ENCODE measurements around the gene ADAMTSL3. TPM values are rescaled to one million over a fixed set of nuclear protein-coding genes. Genes with fewer than 3 reads are reported as not detected.
A peak's percentile ranks its signal among the peaks of the same experiment; 100 is the strongest.
"Not testable (repeated sequence)": the region's sequence is repeated elsewhere in the genome, so short reads cannot be mapped to it uniquely, and the experiment has no call there.

ADAMTSL3 gene
- total RNA-seq, 4 donors from 2014 or later, result 2.4 to 8.8 (median 5.7) TPM

- 78 to 84% methylated on average over 7 of the region's 7 CpGs for WGBS, 2 donors
- TF ChIP-seq POLR2A (IDR thresholded peaks at IDR 0.05), result no peak
- TF ChIP-seq, protein P1, sequence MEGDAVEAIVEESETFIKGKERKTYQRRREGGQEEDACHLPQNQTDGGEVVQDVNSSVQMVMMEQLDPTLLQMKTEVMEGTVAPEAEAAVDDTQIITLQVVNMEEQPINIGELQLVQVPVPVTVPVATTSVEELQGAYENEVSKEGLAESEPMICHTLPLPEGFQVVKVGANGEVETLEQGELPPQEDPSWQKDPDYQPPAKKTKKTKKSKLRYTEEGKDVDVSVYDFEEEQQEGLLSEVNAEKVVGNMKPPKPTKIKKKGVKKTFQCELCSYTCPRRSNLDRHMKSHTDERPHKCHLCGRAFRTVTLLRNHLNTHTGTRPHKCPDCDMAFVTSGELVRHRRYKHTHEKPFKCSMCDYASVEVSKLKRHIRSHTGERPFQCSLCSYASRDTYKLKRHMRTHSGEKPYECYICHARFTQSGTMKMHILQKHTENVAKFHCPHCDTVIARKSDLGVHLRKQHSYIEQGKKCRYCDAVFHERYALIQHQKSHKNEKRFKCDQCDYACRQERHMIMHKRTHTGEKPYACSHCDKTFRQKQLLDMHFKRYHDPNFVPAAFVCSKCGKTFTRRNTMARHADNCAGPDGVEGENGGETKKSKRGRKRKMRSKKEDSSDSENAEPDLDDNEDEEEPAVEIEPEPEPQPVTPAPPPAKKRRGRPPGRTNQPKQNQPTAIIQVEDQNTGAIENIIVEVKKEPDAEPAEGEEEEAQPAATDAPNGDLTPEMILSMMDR (IDR thresholded peaks at IDR 0.05), result no peak
- no peak for DNase-seq (ENCODE audit: low spot score in 2 of 2)
- H3K4me3 ChIP-seq (ENCODE audit: low read depth, poor library complexity, severe bottlenecking), result no peak overlapping the region
- intact Hi-C loops (cut with DNase I; ENCODE audit: low total_unique reads), result no loop called here
Measured at GRCh38 chr15:83695901-83696425, 42.0 kb downstream of the ADAMTSL3 start.

GRCh38 chr15:83697716-83698115 lies 43.8 kb downstream of the ADAMTSL3 start:
- no peak for TF ChIP-seq POLR2A (IDR thresholded peaks at IDR 0.05)
- TF ChIP-seq, protein P1 (IDR thresholded peaks at IDR 0.05), result no peak
- intact Hi-C loops (cut with DNase I; ENCODE audit: low total_unique reads), result no loop called here
- no peak overlapping the region for H3K4me3 ChIP-seq (ENCODE audit: low read depth, poor library complexity, severe bottlenecking)
- no peak for DNase-seq (ENCODE audit: low spot score in 2 of 2)

DNA sequence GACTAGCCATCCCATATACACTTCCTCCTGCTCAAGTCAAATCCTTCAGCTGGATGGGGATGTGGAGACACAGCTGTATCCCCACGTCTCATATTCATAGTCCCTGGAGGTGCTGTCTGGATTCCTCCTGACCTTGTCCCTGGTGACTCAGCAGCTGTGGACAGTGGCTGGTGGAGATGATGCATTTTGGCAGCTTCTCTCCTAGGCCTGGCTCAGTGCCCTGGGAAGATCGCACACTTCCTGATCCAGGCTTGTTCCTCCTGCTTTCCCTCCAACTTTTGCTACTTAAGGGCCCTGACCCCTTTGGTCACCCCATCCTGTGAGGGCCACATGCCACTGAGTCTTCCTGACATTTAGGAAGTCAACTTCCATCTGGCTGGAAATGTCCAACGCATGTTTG lies 44.4 kb downstream of the ADAMTSL3 start:
- WGBS, 2 donors, result 58 to 81% methylated on average over 3 of the region's 3 CpGs
- H3K4me3 ChIP-seq (ENCODE audit: low read depth, poor library complexity, severe bottlenecking), result no peak overlapping the region
- peak in 1 of 2 donors; percentile 19 for DNase-seq (ENCODE audit: low spot score in 2 of 2)
- no peak for TF ChIP-seq POLR2A (IDR thresholded peaks at IDR 0.05)
- intact Hi-C loops (cut with DNase I; ENCODE audit: low total_unique reads), result no loop called here

- intact Hi-C loops (cut with DNase I; ENCODE audit: low total_unique reads), result no loop called here
- WGBS, 2 donors, result 46 to 47% methylated on average over 2 of the region's 2 CpGs
- H3K4me3 ChIP-seq (ENCODE audit: low read depth, poor library complexity, severe bottlenecking), result no peak overlapping the region
- TF ChIP-seq, protein P1 (IDR thresholded peaks at IDR 0.05), result no peak
- no peak for TF ChIP-seq POLR2A (IDR thresholded peaks at IDR 0.05)
- DNase-seq (ENCODE audit: low spot score in 2 of 2), result no peak
Measured at GRCh38 chr15:83699028-83699427, 45.1 kb downstream of the ADAMTSL3 start.

DNA sequence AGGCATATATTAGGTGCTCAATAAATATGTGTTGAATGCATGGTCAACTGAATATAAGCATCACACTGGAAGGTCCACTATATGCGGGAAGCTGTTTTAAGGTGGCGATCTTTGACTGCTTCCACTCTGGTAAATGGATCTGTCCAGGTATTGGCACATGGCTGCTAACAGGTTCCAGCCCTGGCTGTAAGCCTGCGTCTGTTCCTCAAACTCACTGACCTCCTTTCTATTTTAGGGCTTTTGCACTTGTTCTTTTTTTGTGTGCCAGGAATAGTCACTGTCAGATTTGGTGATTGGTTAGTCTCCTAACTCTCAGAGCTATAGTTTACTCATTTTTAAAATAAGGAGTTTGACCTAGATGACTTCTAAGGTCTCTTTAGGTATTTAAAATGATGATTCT lies 46.2 kb downstream of the ADAMTSL3 start:
- WGBS, 2 donors, result 88 to 92% methylated on average over 3 of the region's 3 CpGs
- no peak overlapping the region for H3K4me3 ChIP-seq (ENCODE audit: low read depth, poor library complexity, severe bottlenecking)
- intact Hi-C loops (cut with DNase I; ENCODE audit: low total_unique reads), result no loop called here
- no peak for TF ChIP-seq POLR2A (IDR thresholded peaks at IDR 0.05)
- TF ChIP-seq, protein P1 (IDR thresholded peaks at IDR 0.05), result no peak
- DNase-seq (ENCODE audit: low spot score in 2 of 2), result no peak

GRCh38 chr15:83702314-83702713 lies 48.4 kb downstream of the ADAMTSL3 start:
- DNase-seq (ENCODE audit: low spot score in 2 of 2); intact Hi-C loops (cut with DNase I; ENCODE audit: low total_unique reads); H3K4me3 ChIP-seq (ENCODE audit: low read depth, poor library complexity, severe bottlenecking): not testable (repeated sequence)
- 87 to 93% methylated on average over 2 of the region's 2 CpGs for WGBS, 2 donors

GRCh38 chr15:83708328-83708727 lies 54.4 kb downstream of the ADAMTSL3 start:
- H3K4me3 ChIP-seq (ENCODE audit: low read depth, poor library complexity, severe bottlenecking), result no peak overlapping the region
- 78 to 83% methylated on average over 6 of the region's 6 CpGs for WGBS, 2 donors
- no peak for TF ChIP-seq POLR2A (IDR thresholded peaks at IDR 0.05)
- TF ChIP-seq, protein P1 (IDR thresholded peaks at IDR 0.05), result no peak
- intact Hi-C loops (cut with DNase I; ENCODE audit: low total_unique reads), result no loop called here
- DNase-seq (ENCODE audit: low spot score in 2 of 2), result no peak

Data from lower leg skin (tissue), 4 donors.